K562 (cell line): ENCODE results near the gene RCSD1. TPM values are rescaled to one million over a fixed set of nuclear protein-coding genes. Genes with fewer than 3 reads are reported as not detected.
A peak's percentile ranks its signal among the peaks of the same experiment; 100 is the strongest.

Experiments
- AFF4 ChIP-seq: sonication (generic); formaldehyde crosslinking; IDR thresholded peaks from 2 replicates; pipeline ENCODE4 v1.8.0; 2023; ENCODE audit warnings: mild to moderate bottlenecking, missing genetic modification reagents
- ARID4B ChIP-seq: sonication (generic); formaldehyde crosslinking; IDR thresholded peaks from 2 replicates; pipeline ENCODE4 v1.8.0; 2022; ENCODE audit warnings: mild to moderate bottlenecking, missing genetic modification reagents
- ARNT ChIP-seq, 2 experiments: fragments of 450-650 bp; IDR thresholded peaks; 2 replicates each; pipeline ENCODE4 v1.6.1; 2016; ENCODE audit warnings: mild to moderate bottlenecking in 1 of 2
- BRF1 ChIP-seq: IDR thresholded peaks from 3 replicates; pipeline ENCODE4 v1.6.1; 2011; ENCODE audit warnings: borderline replicate concordance, mild to moderate bottlenecking; ENCODE audit not compliant: insufficient read length; ENCODE audit errors: extremely low read depth
- C11orf30 ChIP-seq: fragments of 450-650 bp; IDR thresholded peaks from 2 replicates; pipeline ENCODE4 v1.6.1; 2016; ENCODE audit warnings: low read depth, mild to moderate bottlenecking
- ESRRA ChIP-seq: fragments of 450-650 bp; IDR thresholded peaks from 2 replicates; pipeline ENCODE4 v1.6.1; 2014; ENCODE audit warnings: low read depth, mild to moderate bottlenecking, moderate library complexity, borderline replicate concordance
- GABPA ChIP-seq: fragments of 200-800 bp; sonication (Bioruptor generic); conservative IDR thresholded peaks from 2 replicates; pipeline ENCODE4 v1.6.1; 2016; ENCODE audit warnings: low read depth, missing genetic modification characterization, missing compliant biosample characterization
- RAD21 ChIP-seq, 2 experiments: fragments of 250-450 bp in 1 of 2; fragments of 450-650 bp in 1 of 2; sonication (Bioruptor Pico) in 1 of 2; formaldehyde crosslinking in 1 of 2; IDR thresholded peaks in 1 of 2; conservative IDR thresholded peaks in 1 of 2; 2 replicates each; pipeline versions ENCODE4 v1.4.0 to v1.8.0; 2020 to 2022; ENCODE audit warnings: mild to moderate bottlenecking in 2 of 2, moderate library complexity in 1 of 2
- RBM34 ChIP-seq: fragments of 200-400 bp; formaldehyde crosslinking; IDR thresholded peaks from 2 replicates; pipeline ENCODE4 v1.6.1; 2018; ENCODE audit warnings: low read length, borderline replicate concordance; ENCODE audit not compliant: insufficient read depth
- RCOR1 ChIP-seq, 2 experiments: IDR thresholded peaks; 2 replicates each; pipeline ENCODE4 v1.6.1; 2012; ENCODE audit warnings: low read depth in 2 of 2, low read length in 2 of 2, borderline replicate concordance in 1 of 2, improper control_type of control experiment in 1 of 2
- USF2 ChIP-seq: sonication (generic); formaldehyde crosslinking; IDR thresholded peaks from 2 replicates; pipeline ENCODE4 v1.5.0; 2020; ENCODE audit warnings: missing genetic modification reagents
- ZNF24 ChIP-seq: fragments of 450-650 bp; IDR thresholded peaks from 2 replicates; pipeline ENCODE4 v1.6.1; 2016
- ZNF398 ChIP-seq: fragments of 250-450 bp; sonication (Bioruptor Pico); IDR thresholded peaks from 2 replicates; pipeline ENCODE4 v1.8.0; 2021; ENCODE audit warnings: moderate library complexity, mild to moderate bottlenecking, inconsistent platforms
- ZNF408 ChIP-seq: fragments of 250-450 bp; sonication (Bioruptor Pico); IDR thresholded peaks from 2 replicates; pipeline ENCODE4 v1.4.0; 2020; ENCODE audit warnings: low read depth, mild to moderate bottlenecking, moderate library complexity
- polyA plus RNA-seq, 8 experiments: library from polyadenylated mRNA; depleted of rRNA in 4 of 8; stranded (reverse) in 5 of 8; unstranded in 3 of 8; fragments of >200 nt; fragmentation: Nextera tagmentation in 2 of 8; fragmentation: Illumina TruSeq in 1 of 8; extraction: Ambion mirVana in 2 of 8; extraction: Trizol in 1 of 8; gene quantifications; 2 replicates each; pipeline versions ENCODE4 v1.2.1 to v1.2.3, GENCODE V29; 2011 to 2014; ENCODE audit warnings: inconsistent platforms in 1 of 8, missing spikeins in 1 of 8
- total RNA-seq, 7 experiments: library from RNA; depleted of rRNA in 6 of 7; stranded (reverse); fragments of >200 nt in 6 of 7; fragmentation: Illumina TruSeq in 2 of 7; extraction: Trizol in 2 of 7; gene quantifications; 2 replicates each; pipeline versions ENCODE4 v1.2.1 to v1.2.3, GENCODE V29; 2011 to 2021; ENCODE audit warnings: low replicate concordance in 1 of 7

Gene RCSD1
- total and polyA plus RNA-seq, 9 of the 15 experiments (the other 6 are each of a cell fraction or from before 2014, with no cell fraction given) = 7.8 to 69.8 (median 45.3) TPM

GRCh38 chr1:167658574-167659328 is 28.7 kb downstream of the RCSD1 start (continued):
- no peak for TF ChIP-seq ZNF398 (CRISPR knock-in tag)
- no peak for TF ChIP-seq C11orf30
- TF ChIP-seq RBM34 = no peak
- TF ChIP-seq RAD21 (CRISPR knock-in tag; conservative IDR thresholded peaks at IDR 0.05 in 1 of 2, IDR thresholded peaks at IDR 0.05 in 1 of 2) = no peak
- no peak for TF ChIP-seq AFF4 (CRISPR knock-in tag)
- TF ChIP-seq ARID4B (CRISPR knock-in tag) = no peak
- TF ChIP-seq ZNF24 = no peak
- TF ChIP-seq USF2 = no peak
- TF ChIP-seq ZNF408 (CRISPR knock-in tag) = no peak
- peak in 1 of 2 experiments; percentile 27; a peak in 1 of 4 replicates for TF ChIP-seq ARNT (IDR thresholded peaks at IDR 0.05)
- no peak for TF ChIP-seq BRF1
- TF ChIP-seq GABPA (tag) = no peak
- peak in 1 of 2 experiments; percentile 87; a peak in 2 of 4 replicates for TF ChIP-seq RCOR1 (IDR thresholded peaks at IDR 0.05; ENCODE audit: borderline replicate concordance in 1 of 2, low read depth in 2 of 2, low read length in 2 of 2)
- TF ChIP-seq ESRRA = peak; percentile 43; the same call in 1 of the 2 replicates
